Karpas-422 (cell line): ENCODE results near the gene LRAT. TPM values are rescaled to one million over a fixed set of nuclear protein-coding genes. Genes with fewer than 3 reads are reported as not detected.

Experiments used
- DNase-seq: peaks from one replicate; pipeline ENCODE4 v3.0.0-alpha.2; 2015
- H2AFZ ChIP-seq: fragments of 200-600 bp; sonication (generic); 2 replicates; pipeline ENCODE4 v1.6.1; 2014; ENCODE audit warnings: antibody characterized with exemption, low read length, mixed read lengths
- H3K27ac ChIP-seq: fragments of 200-600 bp; sonication (generic); 2 replicates; pipeline ENCODE4 v1.5.1; 2014; ENCODE audit warnings: mild to moderate bottlenecking, low read length, moderate library complexity
- H3K27me3 ChIP-seq: fragments of 200-600 bp; sonication (generic); 2 replicates; pipeline ENCODE4 v1.6.1; 2014; ENCODE audit warnings: low read length, mixed read lengths
- H3K36me3 ChIP-seq: fragments of 200-600 bp; sonication (generic); 2 replicates; pipeline ENCODE4 v1.6.1; 2014; ENCODE audit warnings: low read length, mixed read lengths; ENCODE audit not compliant: insufficient read depth
- H3K4me1 ChIP-seq: fragments of 200-600 bp; sonication (generic); 2 replicates; pipeline ENCODE4 v1.6.1; 2014; ENCODE audit warnings: mild to moderate bottlenecking, low read length, mixed read lengths
- H3K4me2 ChIP-seq: fragments of 200-600 bp; sonication (generic); 2 replicates; pipeline ENCODE4 v1.6.1; 2014; ENCODE audit warnings: low read length, low read depth, mild to moderate bottlenecking; ENCODE audit not compliant: poor library complexity, severe bottlenecking
- H3K4me3 ChIP-seq: fragments of 200-600 bp; sonication (generic); 2 replicates; pipeline ENCODE4 v1.5.1; 2014; ENCODE audit warnings: mild to moderate bottlenecking, antibody characterized with exemption, low read length, mixed read lengths
- H3K79me2 ChIP-seq: fragments of 200-600 bp; sonication (generic); 2 replicates; pipeline ENCODE4 v1.6.1; 2014; ENCODE audit warnings: mild to moderate bottlenecking, low read length, mixed read lengths
- H3K9ac ChIP-seq: fragments of 200-600 bp; sonication (generic); 2 replicates; pipeline ENCODE4 v1.6.0; 2014; ENCODE audit warnings: low read length
- H3K9me2 ChIP-seq: fragments of 200-600 bp; sonication (generic), shearing (Covaris generic); replicated peaks from 2 replicates; pipeline ENCODE4 v1.6.0; 2014; ENCODE audit warnings: mild to moderate bottlenecking, low read length, moderate library complexity; ENCODE audit not compliant: insufficient read depth
- H3K9me3 ChIP-seq: fragments of 300-700, 200-600 bp; sonication (generic); 2 replicates; pipeline ENCODE4 v1.6.1; 2014; ENCODE audit warnings: low read length, mixed read lengths
- H4K20me1 ChIP-seq: fragments of 200-600 bp; sonication (generic); 2 replicates; pipeline ENCODE4 v1.6.1; 2014; ENCODE audit warnings: mild to moderate bottlenecking, antibody characterized with exemption, low read length, low read depth; ENCODE audit not compliant: insufficient read depth
- total RNA-seq: library from RNA; depleted of rRNA; stranded (reverse); fragments of >200 nt; shearing (Covaris generic); gene quantifications from 2 replicates; pipeline ENCODE4 v1.2.3, GENCODE V29; 2014; ENCODE audit warnings: low replicate concordance

The LRAT gene
- total RNA-seq, 1 experiment from 2014 or later: not detected

GRCh38 chr4:154741131-154741665 lies 2.6 kb upstream of the LRAT start:
- no peak overlapping the region for H3K4me3 ChIP-seq
- DNase-seq: no peak
- no peak overlapping the region for H3K9ac ChIP-seq
- H3K9me2 ChIP-seq: no peaks in the 10 kb centered on the region
- H3K4me2 ChIP-seq: no peak overlapping the region
- no peaks in the 10 kb centered on the region for H4K20me1 ChIP-seq
- H3K36me3 ChIP-seq: no peaks in the 10 kb centered on the region
- no peak overlapping the region for H3K27ac ChIP-seq
- no peaks in the 10 kb centered on the region for H3K4me1 ChIP-seq
- no peaks in the 10 kb centered on the region for H3K79me2 ChIP-seq
- peaks cover 3% of the 10 kb centered on the region; the same call in 1 of the 2 replicates for H3K9me3 ChIP-seq
- no peaks in the 10 kb centered on the region for H3K27me3 ChIP-seq
- H2AFZ ChIP-seq: no peak overlapping the region

DNA sequence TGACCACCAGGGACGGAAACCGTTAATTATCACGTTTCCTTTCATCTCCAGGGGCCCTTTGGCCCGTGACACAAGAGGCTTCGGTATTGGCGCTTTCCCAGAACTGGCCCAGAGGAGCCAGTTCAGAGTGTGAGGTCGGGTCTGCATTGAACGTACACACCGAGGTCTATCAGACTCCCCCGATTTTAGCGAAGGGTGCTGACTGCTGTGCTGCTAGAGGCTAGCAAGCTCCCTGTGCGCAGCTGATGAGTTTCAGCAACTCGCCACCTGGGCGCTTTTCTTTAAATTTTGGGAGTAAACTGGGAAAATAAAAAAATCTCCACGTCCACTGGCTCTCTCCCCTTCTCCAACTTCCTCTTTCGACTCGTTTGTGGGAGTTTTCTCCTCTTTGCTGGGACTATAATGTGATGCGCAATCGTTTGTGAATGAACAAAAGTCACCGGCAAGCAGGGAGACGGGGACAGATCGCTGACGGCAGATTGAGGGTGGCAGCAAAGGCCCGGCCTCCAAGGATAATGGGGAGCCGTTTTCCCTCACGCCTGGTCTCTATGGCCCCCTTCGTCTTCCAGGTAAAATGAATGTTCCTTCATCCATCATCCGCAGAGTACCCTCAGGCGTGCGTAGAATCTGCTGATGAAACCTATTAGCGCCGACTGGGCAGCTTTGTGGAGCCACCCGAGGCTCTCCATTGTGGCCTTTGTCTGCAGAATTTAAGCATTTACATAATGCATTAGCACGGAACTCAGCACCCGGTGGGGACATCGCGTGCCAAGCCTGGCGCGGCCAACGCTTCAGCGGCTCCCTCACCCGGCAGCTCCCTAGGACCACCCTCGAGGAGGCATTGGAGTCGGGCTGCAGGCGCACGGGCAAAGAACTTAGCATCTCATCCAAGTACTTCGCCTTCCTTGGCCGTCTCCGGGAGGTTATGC lies 1.6 kb upstream of the LRAT start:
- no peak overlapping the region for H3K4me2 ChIP-seq
- no peaks in the 10 kb centered on the region for H3K79me2 ChIP-seq
- H3K9ac ChIP-seq: no peak overlapping the region
- no peak overlapping the region for H3K4me3 ChIP-seq
- H3K27ac ChIP-seq: no peak overlapping the region
- no peaks in the 10 kb centered on the region for H3K9me2 ChIP-seq
- H3K36me3 ChIP-seq: no peaks in the 10 kb centered on the region
- H4K20me1 ChIP-seq: no peaks in the 10 kb centered on the region
- no peak overlapping the region for H2AFZ ChIP-seq
- no peaks in the 10 kb centered on the region for H3K4me1 ChIP-seq
- H3K9me3 ChIP-seq: peaks cover 3% of the 10 kb centered on the region; the same call in 1 of the 2 replicates
- DNase-seq: no peak
- H3K27me3 ChIP-seq: no peaks in the 10 kb centered on the region

- no peaks in the 10 kb centered on the region for H3K4me1 ChIP-seq
- no peaks in the 10 kb centered on the region for H3K27me3 ChIP-seq
- H3K9ac ChIP-seq: no peak overlapping the region
- H3K4me2 ChIP-seq: no peak overlapping the region
- no peaks in the 10 kb centered on the region for H3K79me2 ChIP-seq
- no peak overlapping the region for H3K27ac ChIP-seq
- peaks cover 3% of the 10 kb centered on the region; the same call in 1 of the 2 replicates for H3K9me3 ChIP-seq
- H3K36me3 ChIP-seq: no peaks in the 10 kb centered on the region
- no peak for DNase-seq
- no peaks in the 10 kb centered on the region for H3K9me2 ChIP-seq
- no peaks in the 10 kb centered on the region for H4K20me1 ChIP-seq
- H2AFZ ChIP-seq: no peak overlapping the region
- no peak overlapping the region for H3K4me3 ChIP-seq
Measured at GRCh38 chr4:154744341-154744926, 634 bp downstream of the LRAT start.

GRCh38 chr4:154757713-154758112 lies 13.9 kb downstream of the LRAT start:
- Histone ChIP-seq H3K4me3 (no peak overlapping the region), H3K27ac (no peak overlapping the region), H3K79me2 (no peaks in the 10 kb centered on the region), H3K9ac (no peak overlapping the region), H3K4me2 (no peak overlapping the region), H3K36me3 (no peaks in the 10 kb centered on the region), H3K9me2 (no peaks in the 10 kb centered on the region), H3K4me1 (no peaks in the 10 kb centered on the region), H3K9me3 (no peaks in the 10 kb centered on the region), H2AFZ (no peak overlapping the region), H3K27me3 (no peaks in the 10 kb centered on the region), H4K20me1 (no peaks in the 10 kb centered on the region)
- DNase-seq: peak; percentile 31

DNA sequence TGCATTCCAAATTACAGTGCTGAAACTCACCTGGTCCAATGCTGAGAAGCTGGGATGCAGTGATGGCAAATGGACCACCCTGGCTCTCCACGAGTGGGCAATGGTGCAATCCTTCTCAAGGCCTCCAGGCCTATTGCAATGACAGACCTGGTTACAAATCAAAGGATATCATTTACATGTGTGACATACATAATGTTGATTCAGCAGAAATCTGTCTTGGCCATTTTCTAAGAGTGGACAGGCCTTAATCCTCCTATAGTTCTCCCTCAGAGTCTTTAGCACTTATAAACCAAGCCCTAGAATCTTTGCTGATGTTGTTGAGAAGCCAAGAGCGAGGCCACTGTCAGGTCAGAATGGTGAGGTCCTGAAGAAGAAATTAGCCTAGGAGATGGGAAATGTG lies 17.1 kb downstream of the LRAT start:
- Histone ChIP-seq H3K9me3 (no peaks in the 10 kb centered on the region), H3K9me2 (no peaks in the 10 kb centered on the region), H3K4me2 (no peak overlapping the region), H3K36me3 (no peaks in the 10 kb centered on the region), H3K27me3 (no peaks in the 10 kb centered on the region), H2AFZ (no peak overlapping the region), H3K4me1 (no peaks in the 10 kb centered on the region), H3K4me3 (no peak overlapping the region), H3K79me2 (no peaks in the 10 kb centered on the region), H4K20me1 (no peaks in the 10 kb centered on the region), H3K9ac (no peak overlapping the region), H3K27ac (no peak overlapping the region)
- DNase-seq: no peak

GRCh38 chr4:154778264-154778663 lies 34.5 kb downstream of the LRAT start:
- no peaks in the 10 kb centered on the region for H3K36me3 ChIP-seq
- no peak overlapping the region for H3K27ac ChIP-seq
- no peak overlapping the region for H3K4me3 ChIP-seq
- H3K4me2 ChIP-seq: no peak overlapping the region
- H4K20me1 ChIP-seq: no peaks in the 10 kb centered on the region
- H3K9ac ChIP-seq: no peak overlapping the region
- no peaks in the 10 kb centered on the region for H3K27me3 ChIP-seq
- no peak for DNase-seq
- no peaks in the 10 kb centered on the region for H3K4me1 ChIP-seq
- no peaks in the 10 kb centered on the region for H3K9me2 ChIP-seq
- no peaks in the 10 kb centered on the region for H3K79me2 ChIP-seq
- no peak overlapping the region for H2AFZ ChIP-seq
- H3K9me3 ChIP-seq: no peaks in the 10 kb centered on the region

DNA sequence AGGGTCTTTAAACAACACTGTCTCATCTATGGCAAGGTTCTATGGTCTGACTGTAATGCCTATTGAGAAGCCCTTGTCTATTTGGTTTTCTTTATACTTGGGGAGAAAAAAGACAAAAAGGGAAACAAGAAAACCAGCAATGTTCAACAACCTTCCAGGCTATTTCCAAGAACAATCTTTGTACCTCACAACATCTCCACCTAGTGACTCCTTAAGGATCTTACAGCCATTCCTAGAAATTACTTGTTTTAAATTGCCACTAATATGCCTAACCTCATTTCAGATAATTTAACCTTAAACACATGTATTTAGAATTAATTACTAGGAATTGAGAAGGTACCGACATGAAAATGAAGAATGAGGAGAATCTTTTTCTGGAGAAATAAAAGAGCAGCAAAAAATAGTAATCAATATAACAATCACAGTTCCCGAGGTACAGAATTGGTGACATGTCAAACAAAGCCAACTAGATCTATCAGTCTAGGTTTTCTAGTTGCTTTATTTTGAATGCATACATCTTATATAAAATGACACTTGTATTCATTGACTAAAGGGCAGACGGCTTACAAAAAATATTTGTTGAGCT lies 35.7 kb downstream of the LRAT start:
- H3K36me3 ChIP-seq: no peaks in the 10 kb centered on the region
- no peaks in the 10 kb centered on the region for H3K27me3 ChIP-seq
- H2AFZ ChIP-seq: no peak overlapping the region
- H3K4me1 ChIP-seq: no peaks in the 10 kb centered on the region
- DNase-seq: peak; percentile 47
- no peak overlapping the region for H3K27ac ChIP-seq
- no peak overlapping the region for H3K4me2 ChIP-seq
- no peak overlapping the region for H3K9ac ChIP-seq
- no peaks in the 10 kb centered on the region for H3K9me3 ChIP-seq
- H3K9me2 ChIP-seq: no peaks in the 10 kb centered on the region
- H3K79me2 ChIP-seq: no peaks in the 10 kb centered on the region
- H3K4me3 ChIP-seq: no peak overlapping the region
- H4K20me1 ChIP-seq: no peaks in the 10 kb centered on the region
